ACHN (cell line): ENCODE measurements around the gene NEIL1.
"Not testable (repeated sequence)": the region's sequence is repeated elsewhere in the genome, so short reads cannot be mapped to it uniquely, and the experiment has no call there.

Experiments used
- DNase-seq: peaks from one replicate; pipeline ENCODE4 v3.0.0-alpha.2; 2015
- in situ Hi-C: cut with HindIII; loops from 2 replicates; pipeline ENCODE4 v1.10.0; 2017; ENCODE audit warnings: low sequenced_read_pairs, low pct_ligation_motif_present, low pct_unique_long_range_greater_than_20kb

The NEIL1 gene

GRCh38 chr15:75346796-75347221, at the start of gene NEIL1:
Gene NEIL1 (plus strand): TSS chr15:75347039. CDS start chr15:75348906, 1,867 bp downstream.
- in situ Hi-C loops, result no loop called here
- no peak for DNase-seq

- in situ Hi-C loops, DNase-seq: not testable (repeated sequence)
Measured at GRCh38 chr15:75298541-75299310, 48.1 kb upstream of the NEIL1 start.

- DNase-seq, in situ Hi-C loops: not testable (repeated sequence)
Measured at GRCh38 chr15:75299311-75299688, 47.5 kb upstream of the NEIL1 start.

GRCh38 chr15:75300026-75300425, 46.8 kb upstream of the NEIL1 start:
- in situ Hi-C loops, DNase-seq: not testable (repeated sequence)

GRCh38 chr15:75302318-75302717, 44.5 kb upstream of the NEIL1 start:
- no peak for DNase-seq

GRCh38 chr15:75302753-75303152, 44.1 kb upstream of the NEIL1 start:
- in situ Hi-C loops, DNase-seq: not testable (repeated sequence)

More at GRCh38 chr15:75302318-75302717, 44.5 kb upstream of the NEIL1 start:
- in situ Hi-C loops, result no loop called here

GRCh38 chr15:75306188-75306587, 40.7 kb upstream of the NEIL1 start:
- in situ Hi-C loops, result no loop called here
- no peak for DNase-seq

GRCh38 chr15:75307778-75308390, 39.0 kb upstream of the NEIL1 start:
- DNase-seq, result peak; percentile 46
- in situ Hi-C loops, result no loop called here

GRCh38 chr15:75309711-75310110, 37.1 kb upstream of the NEIL1 start:
- in situ Hi-C loops, result no loop called here
- DNase-seq, result no peak

- DNase-seq, result peak; percentile 34
- in situ Hi-C loops, result not testable (repeated sequence)
Measured at GRCh38 chr15:75312548-75312947, 34.3 kb upstream of the NEIL1 start.

GRCh38 chr15:75313116-75313845, 33.6 kb upstream of the NEIL1 start:
- no peak for DNase-seq
- in situ Hi-C loops, result no loop called here

GRCh38 chr15:75314552-75315290, 32.1 kb upstream of the NEIL1 start:
- in situ Hi-C loops, result no loop called here
- no peak for DNase-seq

- in situ Hi-C loops, DNase-seq: not testable (repeated sequence)
Measured at GRCh38 chr15:75319231-75319897, 27.5 kb upstream of the NEIL1 start.

- no peak for DNase-seq
- in situ Hi-C loops, result no loop called here
Measured at GRCh38 chr15:75321711-75322110, 25.1 kb upstream of the NEIL1 start.

GRCh38 chr15:75325922-75326321, 20.9 kb upstream of the NEIL1 start:
- DNase-seq, result no peak
- in situ Hi-C loops, result no loop called here

GRCh38 chr15:75327005-75327404, 19.8 kb upstream of the NEIL1 start:
- in situ Hi-C loops, result no loop called here
- no peak for DNase-seq

- no peak for DNase-seq
Measured at GRCh38 chr15:75327491-75327890, 19.3 kb upstream of the NEIL1 start.

More at GRCh38 chr15:75327491-75327890, 19.3 kb upstream of the NEIL1 start:
- in situ Hi-C loops, result no loop called here
